Peyer's patch (tissue), 4 donors: ENCODE measurements around the gene DENND1B.

Experiments
- POLR2A ChIP-seq, 2 donors: fragments of 450-650 bp; IDR thresholded peaks; one replicate each; pipeline ENCODE4 v1.5.1; 2017; ENCODE audit warnings: antibody characterized with exemption in 2 of 2, mild to moderate bottlenecking in 2 of 2, moderate library complexity in 2 of 2
- TF ChIP-seq, protein P1 (sequence below), 6 experiments: fragments of 450-650 bp in 4 of 6; fragments of 200-600 bp in 2 of 6; sonication (generic) in 1 of 6; IDR thresholded peaks; one replicate each; pipeline ENCODE4 v1.5.1; 2017 to 2019; ENCODE audit warnings: antibody characterized with exemption in 6 of 6, mild to moderate bottlenecking in 3 of 6, moderate library complexity in 1 of 6

DNA sequence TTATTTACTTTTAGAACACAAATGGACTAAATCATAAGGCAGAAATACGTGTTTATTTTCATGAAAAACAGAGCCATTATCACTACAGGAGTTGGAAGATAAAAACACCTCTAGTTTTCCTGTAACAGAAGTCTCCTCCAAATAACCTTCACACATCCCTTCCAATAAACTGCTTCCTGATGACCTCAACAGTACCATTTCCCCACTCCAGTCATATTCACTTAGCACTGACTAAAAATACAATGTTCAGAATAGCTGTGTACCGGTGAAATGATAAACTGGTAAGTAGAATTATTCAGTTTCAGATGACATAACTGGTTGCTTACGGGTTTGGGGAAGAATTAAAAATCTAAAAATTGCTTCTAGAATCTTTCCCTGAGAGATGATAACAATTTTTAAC lies 137.9 kb downstream of the DENND1B start:
- TF ChIP-seq, protein P1, sequence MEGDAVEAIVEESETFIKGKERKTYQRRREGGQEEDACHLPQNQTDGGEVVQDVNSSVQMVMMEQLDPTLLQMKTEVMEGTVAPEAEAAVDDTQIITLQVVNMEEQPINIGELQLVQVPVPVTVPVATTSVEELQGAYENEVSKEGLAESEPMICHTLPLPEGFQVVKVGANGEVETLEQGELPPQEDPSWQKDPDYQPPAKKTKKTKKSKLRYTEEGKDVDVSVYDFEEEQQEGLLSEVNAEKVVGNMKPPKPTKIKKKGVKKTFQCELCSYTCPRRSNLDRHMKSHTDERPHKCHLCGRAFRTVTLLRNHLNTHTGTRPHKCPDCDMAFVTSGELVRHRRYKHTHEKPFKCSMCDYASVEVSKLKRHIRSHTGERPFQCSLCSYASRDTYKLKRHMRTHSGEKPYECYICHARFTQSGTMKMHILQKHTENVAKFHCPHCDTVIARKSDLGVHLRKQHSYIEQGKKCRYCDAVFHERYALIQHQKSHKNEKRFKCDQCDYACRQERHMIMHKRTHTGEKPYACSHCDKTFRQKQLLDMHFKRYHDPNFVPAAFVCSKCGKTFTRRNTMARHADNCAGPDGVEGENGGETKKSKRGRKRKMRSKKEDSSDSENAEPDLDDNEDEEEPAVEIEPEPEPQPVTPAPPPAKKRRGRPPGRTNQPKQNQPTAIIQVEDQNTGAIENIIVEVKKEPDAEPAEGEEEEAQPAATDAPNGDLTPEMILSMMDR (IDR thresholded peaks at IDR 0.05) = no peak
- no peak for TF ChIP-seq POLR2A (IDR thresholded peaks at IDR 0.05)
